Muscle of leg (tissue), 11 donors: Measurements from ENCODE around the gene HIVEP1. TPM values are rescaled to one million over a fixed set of nuclear protein-coding genes. Genes with fewer than 3 reads are reported as not detected.

Experiments
- DNase-seq: peaks from one replicate; pipeline ENCODE4 v3.0.0; 2013
- H3K27ac ChIP-seq: one replicate; pipeline ENCODE4 v1.5.1; 2013; ENCODE audit warnings: mild to moderate bottlenecking, low read length, control low read depth
- H3K27me3 ChIP-seq: one replicate; pipeline ENCODE4 v1.6.1; 2013; ENCODE audit warnings: low read length; ENCODE audit not compliant: control insufficient read depth, insufficient read depth
- H3K36me3 ChIP-seq: one replicate; pipeline ENCODE4 v1.6.1; 2013; ENCODE audit warnings: low read length; ENCODE audit not compliant: control insufficient read depth, insufficient read depth
- H3K4me1 ChIP-seq: one replicate; pipeline ENCODE4 v1.6.1; 2013; ENCODE audit warnings: low read length; ENCODE audit not compliant: control insufficient read depth, insufficient read depth
- H3K4me3 ChIP-seq: one replicate; pipeline ENCODE4 v1.5.1; 2013; ENCODE audit warnings: low read length, control low read depth
- H3K9me3 ChIP-seq: replicated peaks from 2 replicates; pipeline ENCODE4 v1.6.1; 2013; ENCODE audit warnings: low read depth, low read length; ENCODE audit not compliant: control insufficient read depth
- WGBS: methylation state at CpG from one replicate; pipeline ENCODE4 v1.1.5; 2013; ENCODE audit warnings: missing lambda C conversion rate; ENCODE audit not compliant: insufficient coverage; 5-methylcytosine and 5-hydroxymethylcytosine counted together
- polyA plus RNA-seq, 8 donors: library from polyadenylated mRNA; unstranded; fragments of 120-200 nt; gene quantifications; one replicate each; pipeline versions ENCODE4 v1.2.1 to v1.2.3, GENCODE V29; 2013; ENCODE audit warnings: inconsistent platforms in 1 of 8, low replicate concordance in 1 of 8; ENCODE audit not compliant: insufficient read length in 8 of 8, insufficient read depth in 1 of 8
- total RNA-seq: library from RNA; stranded (reverse); fragments of 120-200 nt; gene quantifications from one replicate; pipeline ENCODE4 v1.2.4, GENCODE V29; 2013

Gene HIVEP1
- total and polyA plus RNA-seq, 9 donors, result 16.7 to 27.8 (median 20.7) TPM

- no peak overlapping the region for H3K4me3 ChIP-seq
- H3K4me1 ChIP-seq, result no peaks in the 10 kb centered on the region
- DNase-seq, result no peak
- no CpG with 5 or more reads among the region's 1 CpG for WGBS
- H3K36me3 ChIP-seq, result peaks cover 10% of the 10 kb centered on the region
- peaks cover 9% of the 10 kb centered on the region for H3K9me3 ChIP-seq
- no peak overlapping the region for H3K27ac ChIP-seq
- H3K27me3 ChIP-seq, result no peaks in the 10 kb centered on the region
Observed at GRCh38 chr6:12026833-12027232, 14.7 kb downstream of the HIVEP1 start.

- H3K4me1 ChIP-seq, result no peaks in the 10 kb centered on the region
- H3K4me3 ChIP-seq, result no peak overlapping the region
- WGBS, result 88% methylated on average over 2 of the region's 4 CpGs
- peaks cover 10% of the 10 kb centered on the region for H3K36me3 ChIP-seq
- DNase-seq, result no peak
- H3K27me3 ChIP-seq, result no peaks in the 10 kb centered on the region
- H3K27ac ChIP-seq, result no peak overlapping the region
- peaks cover 9% of the 10 kb centered on the region for H3K9me3 ChIP-seq
Observed at GRCh38 chr6:12028213-12028612, 16.1 kb downstream of the HIVEP1 start.

- H3K9me3 ChIP-seq, result peaks cover 9% of the 10 kb centered on the region
Observed at GRCh38 chr6:12029979-12030737, 18.0 kb downstream of the HIVEP1 start.

GRCh38 chr6:12030993-12031550 lies 19.0 kb downstream of the HIVEP1 start:
- Histone ChIP-seq H3K27me3 (no peaks in the 10 kb centered on the region), H3K36me3 (peaks cover 8% of the 10 kb centered on the region), H3K27ac (no peak overlapping the region), H3K9me3 (peaks cover 9% of the 10 kb centered on the region), H3K4me3 (no peak overlapping the region), H3K4me1 (peaks cover 5% of the 10 kb centered on the region)
- no peak for DNase-seq
- 89% methylated on average over 1 of the region's 2 CpGs for WGBS

More at GRCh38 chr6:12029979-12030737, 18.0 kb downstream of the HIVEP1 start:
- WGBS, result no CpG with 5 or more reads among the region's 4 CpGs
- H3K36me3 ChIP-seq, result peaks cover 10% of the 10 kb centered on the region
- H3K27ac ChIP-seq, result no peak overlapping the region
- peaks cover 5% of the 10 kb centered on the region for H3K4me1 ChIP-seq
- H3K27me3 ChIP-seq, result no peaks in the 10 kb centered on the region
- H3K4me3 ChIP-seq, result no peak overlapping the region
- DNase-seq, result no peak

GRCh38 chr6:12032783-12033573 lies 20.9 kb downstream of the HIVEP1 start:
- H3K4me1 ChIP-seq, result peaks cover 8% of the 10 kb centered on the region
- no peak overlapping the region for H3K27ac ChIP-seq
- no peaks in the 10 kb centered on the region for H3K27me3 ChIP-seq
- no peak for DNase-seq
- H3K36me3 ChIP-seq, result peaks cover 7% of the 10 kb centered on the region
- no peak overlapping the region for H3K4me3 ChIP-seq
- peaks cover 9% of the 10 kb centered on the region for H3K9me3 ChIP-seq
- no CpG with 5 or more reads among the region's 8 CpGs for WGBS

GRCh38 chr6:12033770-12034169 lies 21.7 kb downstream of the HIVEP1 start:
- Histone ChIP-seq H3K4me3 (no peak overlapping the region), H3K27me3 (no peaks in the 10 kb centered on the region), H3K4me1 (peaks cover 8% of the 10 kb centered on the region), H3K27ac (no peak overlapping the region), H3K9me3 (peaks cover 9% of the 10 kb centered on the region), H3K36me3 (peaks cover 6% of the 10 kb centered on the region)
- whole genome bisulfite sequencing, result 20% methylated on average over 1 of the region's 4 CpGs
- peak; percentile 20 for DNase-seq

GRCh38 chr6:12034349-12034748 lies 22.2 kb downstream of the HIVEP1 start:
- Histone ChIP-seq H3K27ac (no peak overlapping the region), H3K27me3 (no peaks in the 10 kb centered on the region)
- 48% methylated on average over 2 of the region's 3 CpGs for WGBS

GRCh38 chr6:12034837-12035236 lies 22.7 kb downstream of the HIVEP1 start:
- Histone ChIP-seq H3K36me3 (peaks cover 6% of the 10 kb centered on the region), H3K27me3 (no peaks in the 10 kb centered on the region), H3K4me1 (peaks cover 8% of the 10 kb centered on the region), H3K4me3 (no peak overlapping the region), H3K27ac (no peak overlapping the region), H3K9me3 (peaks cover 9% of the 10 kb centered on the region)
- DNase-seq, result no peak
- WGBS, result 67% methylated on average over 5 of the region's 5 CpGs

More at GRCh38 chr6:12034349-12034748, 22.2 kb downstream of the HIVEP1 start:
- DNase-seq, result no peak
- Histone ChIP-seq H3K9me3 (peaks cover 9% of the 10 kb centered on the region), H3K36me3 (peaks cover 6% of the 10 kb centered on the region), H3K4me3 (no peak overlapping the region), H3K4me1 (peaks cover 8% of the 10 kb centered on the region)

- no peak overlapping the region for H3K27ac ChIP-seq
- no peaks in the 10 kb centered on the region for H3K9me3 ChIP-seq
- no peaks in the 10 kb centered on the region for H3K36me3 ChIP-seq
- peaks cover 8% of the 10 kb centered on the region for H3K4me1 ChIP-seq
- H3K4me3 ChIP-seq, result no peak overlapping the region
- no peaks in the 10 kb centered on the region for H3K27me3 ChIP-seq
- WGBS, result 96% methylated on average over 4 of the region's 8 CpGs
- no peak for DNase-seq
Observed at GRCh38 chr6:12036766-12037165, 24.7 kb downstream of the HIVEP1 start.

GRCh38 chr6:12037798-12038197 lies 25.7 kb downstream of the HIVEP1 start:
- H3K4me1 ChIP-seq, result peaks cover 8% of the 10 kb centered on the region
- WGBS, result 88% methylated on average over 3 of the region's 6 CpGs
- H3K4me3 ChIP-seq, result no peak overlapping the region
- H3K9me3 ChIP-seq, result no peaks in the 10 kb centered on the region
- no peaks in the 10 kb centered on the region for H3K27me3 ChIP-seq
- no peak for DNase-seq
- no peaks in the 10 kb centered on the region for H3K36me3 ChIP-seq
- H3K27ac ChIP-seq, result no peak overlapping the region
